A673 (cell line): ENCODE results near the gene RPS6KA2. TPM values are rescaled to one million over a fixed set of nuclear protein-coding genes. Genes with fewer than 3 reads are reported as not detected.

Experiments used
- Bru-seq: library from RNA; stranded (reverse); fragments of 400-500 nt; gene quantifications from one replicate; lab custom pipeline; 2021; lab: Mats Ljungman, UMichigan
- BruChase-seq, 2 experiments: library from RNA; stranded (reverse); fragments of 400-500 nt; gene quantifications; one replicate each; lab custom pipeline; 2021; lab: Mats Ljungman, UMichigan
- BruUV-seq: library from RNA; stranded (reverse); fragments of 400-500 nt; replicated peaks from 2 replicates; lab custom pipeline; 2021; lab: Mats Ljungman, UMichigan
- CTCF ChIA-PET: fragments of 300-600 bp; sonication (Branson Sonifier 250); formaldehyde crosslinking; loops from one replicate; lab custom pipeline; 2022; ENCODE audit warnings: antibody characterized with exemption; lab: Charles Lee
- POLR2A ChIA-PET: fragments of 300-600 bp; sonication (Branson Sonifier 250); formaldehyde crosslinking; loops from one replicate; lab custom pipeline; 2022; ENCODE audit warnings: antibody characterized with exemption; ENCODE audit not compliant: low non-redundant PET; lab: Charles Lee
- DNase-seq: peaks from one replicate; pipeline ENCODE4 v3.0.0-alpha.2; 2015; ENCODE audit warnings: low spot score
- H3K27ac ChIP-seq: fragments of 200-600 bp; sonication (generic); 2 replicates; pipeline ENCODE4 v1.5.1; 2016; ENCODE audit warnings: mixed run types, low read depth, mild to moderate bottlenecking, mixed read lengths, antibody characterized with exemption, low read length; ENCODE audit not compliant: poor library complexity, severe bottlenecking
- H3K27me3 ChIP-seq: fragments of 200-600 bp; sonication (generic); replicated peaks from 2 replicates; pipeline ENCODE4 v1.6.1; 2017; ENCODE audit warnings: mixed run types, low read depth, mild to moderate bottlenecking, mixed read lengths, antibody characterized with exemption, low read length; ENCODE audit not compliant: insufficient read depth, poor library complexity
- H3K36me3 ChIP-seq: fragments of 200-600 bp; sonication (generic); 2 replicates; pipeline ENCODE4 v1.6.1; 2016; ENCODE audit warnings: mixed run types, mild to moderate bottlenecking, mixed read lengths, antibody characterized with exemption, low read length; ENCODE audit not compliant: insufficient read depth, poor library complexity, severe bottlenecking
- H3K4me1 ChIP-seq: fragments of 200-600 bp; sonication (generic); 2 replicates; pipeline ENCODE4 v1.6.1; 2017; ENCODE audit warnings: mixed run types, mild to moderate bottlenecking, mixed read lengths, antibody characterized with exemption, low read length; ENCODE audit not compliant: insufficient read depth, poor library complexity, severe bottlenecking
- H3K4me3 ChIP-seq: fragments of 200-600 bp; sonication (generic); 2 replicates; pipeline ENCODE4 v1.5.1; 2016; ENCODE audit warnings: low read depth, mixed run types, mild to moderate bottlenecking, mixed read lengths, low read length; ENCODE audit not compliant: poor library complexity, severe bottlenecking
- H3K9me3 ChIP-seq: fragments of 200-600 bp; sonication (generic); 2 replicates; pipeline ENCODE4 v1.6.1; 2016; ENCODE audit warnings: mixed run types, low read depth, mild to moderate bottlenecking, mixed read lengths, antibody characterized with exemption, low read length; ENCODE audit not compliant: poor library complexity, severe bottlenecking
- CTCF ChIP-seq: fragments of 300-800, 200-600 bp; sonication (generic); conservative IDR thresholded peaks from 2 replicates; pipeline ENCODE4 v1.5.1; 2017; ENCODE audit warnings: low read depth, mild to moderate bottlenecking, antibody characterized with exemption, low read length, moderate library complexity, mixed read lengths
- EZH2 ChIP-seq: fragments of 200-600 bp; sonication (generic); IDR thresholded peaks from 2 replicates; pipeline ENCODE4 v1.6.1; 2017; ENCODE audit warnings: borderline replicate concordance, low read depth, mild to moderate bottlenecking, mixed read lengths, antibody characterized with exemption, low read length; ENCODE audit not compliant: poor library complexity, severe bottlenecking
- intact Hi-C: fragments of 100-400 bp; cut with micrococcal nuclease; formaldehyde crosslinking; loops from one replicate; pipeline ENCODE4 v1.10.0; 2022; ENCODE audit not compliant: unreplicated experiment
- long read RNA-seq: library from polyadenylated mRNA; stranded (forward); transcript quantifications from one replicate; pipeline ENCODE4 v2.0.0, GENCODE V29; 2022
- total RNA-seq: library from RNA; stranded (reverse); gene quantifications from 2 replicates; pipeline ENCODE4 v1.2.3, GENCODE V29; 2021

The RPS6KA2 gene
- total RNA-seq (30.1 and 37.8 TPM in 2 replicates), Bru-seq, nascent RNA (percentile 55 among the genes with signal in this experiment), BruChase-seq, experiment 1, labeled RNA remaining after a 2-hour chase (percentile 54 among the genes with signal in this experiment), BruChase-seq, experiment 2, labeled RNA remaining after a 6-hour chase (percentile 52 among the genes with signal in this experiment)
- long read RNA-seq, full-length matches to known transcripts = 41 of 80 reads
- long read RNA-seq, partial matches to known transcripts = 13 of 80 reads
- long read RNA-seq, other reads (novel, unspliced or antisense) = 26 of 80 reads

- H3K27ac ChIP-seq = peak within 1 kb of the TSS; percentile 64
- ChIA-PET POLR2A (interaction anchor here (0.5 to 0.9 kb wide), 5 partner anchors 13 to 446 kb away, joined by 3 to 5 read pairs (median 3); no protein-coding TSS in a partner anchor), CTCF (interaction anchor here (0.7 kb wide), 2 partner anchors 594 to 631 kb away, joined by 8 to 22 read pairs; no protein-coding TSS in a partner anchor)
- DNase-seq = peak; percentile 100
- no peaks in the 10 kb centered on the region for H3K27me3 ChIP-seq
- TF ChIP-seq EZH2 (no peak), CTCF (no peak)
- H3K36me3 ChIP-seq = no peaks in the 10 kb centered on the region
- intact Hi-C loops = loop anchor here (5.0 to 10.0 kb wide), 4 partner anchors 40 to 352 kb away; partner anchors contain the start of gene RAMACL
- BruUV-seq = no TSS peak
- no peaks in the 10 kb centered on the region for H3K9me3 ChIP-seq
- peak within 1 kb of the TSS; percentile 94 for H3K4me3 ChIP-seq
- peaks cover 24% of the 10 kb centered on the region for H3K4me1 ChIP-seq
Observed at GRCh38 chr6:166627033-166627874, at the start of gene RPS6KA2. Gene RPS6KA2, minus strand, starts transcription at chr6:166627251. Its CDS starts 232 bp downstream, at chr6:166627019.

DNA sequence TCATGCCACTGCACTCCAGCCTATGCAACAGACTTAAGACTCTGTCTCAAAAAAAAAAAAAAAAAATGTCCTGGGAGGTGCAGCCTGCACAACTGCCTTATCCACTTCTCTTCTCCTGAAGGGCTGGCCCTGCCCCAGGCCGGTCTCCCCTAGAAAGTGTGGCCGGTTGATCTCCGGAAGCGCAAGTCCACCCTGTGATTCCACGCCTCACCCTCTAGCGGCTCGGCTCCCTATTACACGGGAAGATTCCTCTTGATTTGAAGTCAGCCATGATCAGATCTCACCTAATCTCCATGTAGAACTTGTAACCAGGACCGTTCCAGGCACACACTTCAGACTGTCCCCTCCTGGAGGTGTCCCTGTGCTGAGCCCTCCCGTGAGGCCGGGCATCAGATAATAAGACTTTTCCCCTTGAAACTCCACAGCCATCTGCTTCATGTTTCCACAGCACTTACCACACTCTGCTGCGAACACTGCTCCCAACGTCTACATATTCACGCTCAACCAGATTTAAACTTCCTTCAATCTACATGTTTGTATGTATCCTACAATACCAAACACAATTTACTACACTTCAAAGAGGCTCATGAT, 49.3 kb upstream of the RPS6KA2 start:
- no peaks in the 10 kb centered on the region for H3K9me3 ChIP-seq
- H3K4me3 ChIP-seq = no peak overlapping the region
- H3K27ac ChIP-seq = no peak overlapping the region
- intact Hi-C loops = no loop called here
- TF ChIP-seq EZH2 = no peak
- no peak for TF ChIP-seq CTCF
- no TSS peak for BruUV-seq
- DNase-seq = no peak
- H3K36me3 ChIP-seq = no peaks in the 10 kb centered on the region
- peaks cover 33% of the 10 kb centered on the region for H3K4me1 ChIP-seq
- POLR2A ChIA-PET = no interaction called here
- H3K27me3 ChIP-seq = no peaks in the 10 kb centered on the region
- CTCF ChIA-PET = no interaction called here

GRCh38 chr6:166675736-166676135, 48.7 kb upstream of the RPS6KA2 start:
- intact Hi-C loops = no loop called here
- no peaks in the 10 kb centered on the region for H3K27me3 ChIP-seq
- no peak overlapping the region for H3K4me3 ChIP-seq
- ChIA-PET POLR2A (no interaction called here), CTCF (no interaction called here)
- no TSS peak for BruUV-seq
- H3K27ac ChIP-seq = no peak overlapping the region
- TF ChIP-seq EZH2 = no peak
- no peak for TF ChIP-seq CTCF
- peaks cover 35% of the 10 kb centered on the region for H3K4me1 ChIP-seq
- no peaks in the 10 kb centered on the region for H3K36me3 ChIP-seq
- no peaks in the 10 kb centered on the region for H3K9me3 ChIP-seq
- no peak for DNase-seq
